ENCODE measurements around the gene BPIFB3. TPM values are rescaled to one million over a fixed set of nuclear protein-coding genes. Genes with fewer than 3 reads are reported as not detected.

BPIFB3 gene
- total and polyA plus RNA-seq, 12 donors: not detected

DNA sequence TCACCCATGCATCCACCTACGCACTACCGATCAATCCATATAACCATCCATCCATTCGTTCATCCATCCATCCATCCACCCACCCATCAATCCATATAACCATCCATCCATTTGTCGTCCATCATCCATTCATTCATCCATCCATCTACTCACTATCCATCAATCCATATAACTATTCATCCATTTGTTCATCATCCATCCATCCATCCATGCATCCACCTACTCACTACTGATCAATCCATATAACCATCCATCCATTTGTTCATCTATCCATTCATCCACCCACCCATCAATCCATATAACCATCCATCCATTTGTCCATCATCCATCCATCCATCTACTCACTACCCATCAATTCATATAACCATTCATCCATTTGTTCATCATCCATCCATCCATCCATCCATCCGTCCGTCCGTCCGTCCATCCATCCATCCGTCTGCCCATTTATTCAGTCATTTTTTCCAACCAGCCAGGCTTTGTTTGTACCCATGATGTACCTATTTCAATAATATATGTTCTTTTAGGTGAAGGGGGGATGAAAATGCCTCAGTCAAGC, 28.3 kb upstream of the BPIFB3 start:
- no peaks in the 10 kb centered on the region for H3K36me3 ChIP-seq (replicated peaks in 1 of 2)
- no peaks in the 10 kb centered on the region for H3K4me1 ChIP-seq (replicated peaks in 1 of 2)
- H3K27me3 ChIP-seq: no peaks in the 10 kb centered on the region
- TF ChIP-seq POLR2A (IDR thresholded peaks at IDR 0.05): no peak
- TF ChIP-seq CTCF (IDR thresholded peaks at IDR 0.05): no peak
- H3K27ac ChIP-seq: no peak overlapping the region
- intact Hi-C loops (cut with DNase I): no loop called here
- 44 to 84% (median 70%) methylated on average over 9 of the region's 9 CpGs for WGBS, 4 donors
- H3K4me3 ChIP-seq: no peak overlapping the region
- H3K9me3 ChIP-seq (replicated peaks in 1 of 3): no peaks in the 10 kb centered on the region
- DNase-seq: no peak

GRCh38 chr20:33026072-33026778, 27.5 kb upstream of the BPIFB3 start:
- WGBS, 4 donors: 62 to 81% (median 72%) methylated on average over 5 of the region's 5 CpGs
- Histone ChIP-seq H3K27me3 (no peaks in the 10 kb centered on the region), H3K36me3 (replicated peaks in 1 of 2) (no peaks in the 10 kb centered on the region), H3K4me3 (no peak overlapping the region), H3K27ac (no peak overlapping the region), H3K4me1 (replicated peaks in 1 of 2) (no peaks in the 10 kb centered on the region), H3K9me3 (replicated peaks in 1 of 3) (no peaks in the 10 kb centered on the region)
- no peak for TF ChIP-seq POLR2A (IDR thresholded peaks at IDR 0.05)
- TF ChIP-seq CTCF (IDR thresholded peaks at IDR 0.05): no peak
- intact Hi-C loops (cut with DNase I): no loop called here
- no peak for DNase-seq

DNA sequence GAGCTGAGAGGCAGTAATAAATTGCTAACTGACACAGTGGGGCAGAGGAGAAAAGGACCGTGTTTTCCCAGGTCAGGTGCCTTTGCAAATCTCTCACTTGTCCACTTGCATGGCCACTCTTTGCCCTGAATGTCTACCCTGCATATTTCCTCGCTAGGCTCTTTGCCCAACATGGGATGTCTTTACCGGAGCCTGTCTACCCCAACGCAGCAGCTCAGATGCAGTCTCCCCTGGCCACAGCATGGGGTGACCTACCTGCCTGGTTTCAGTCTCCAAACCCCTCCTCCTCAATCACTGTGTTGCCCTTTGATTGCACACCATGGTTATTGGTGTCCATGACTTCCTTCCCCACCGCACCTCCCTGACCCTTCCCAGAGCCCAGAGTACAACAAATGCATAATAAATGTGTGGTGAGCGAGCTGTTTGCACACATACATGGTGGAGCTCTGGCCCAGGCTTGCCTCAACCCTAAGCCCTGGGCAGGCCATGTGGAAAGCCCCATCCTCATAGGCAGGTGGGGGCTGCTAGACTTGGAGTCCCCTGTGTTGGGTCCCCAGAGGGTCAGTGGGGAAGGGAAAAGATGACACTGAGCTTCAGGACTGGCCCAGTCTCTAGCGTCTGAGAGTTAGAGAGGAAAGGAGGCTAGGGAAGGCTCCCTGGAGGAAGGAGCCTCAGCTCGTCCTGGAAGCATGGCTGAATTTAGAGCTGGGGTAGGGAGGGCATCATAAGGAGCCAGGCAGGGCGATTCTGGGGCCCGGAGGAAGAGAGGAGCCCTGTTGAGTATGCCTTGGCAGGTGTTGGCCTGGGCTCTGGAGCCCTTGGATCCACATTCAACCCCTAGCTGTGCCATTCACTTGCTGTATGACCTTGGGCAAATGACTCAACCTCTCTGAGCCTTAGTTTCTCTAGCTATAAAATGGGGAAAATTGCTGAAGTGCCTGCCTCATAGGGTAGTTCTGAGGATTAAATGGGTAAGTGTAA, 26.6 kb upstream of the BPIFB3 start:
- no peak for TF ChIP-seq CTCF (IDR thresholded peaks at IDR 0.05)
- no peak for TF ChIP-seq POLR2A (IDR thresholded peaks at IDR 0.05)
- Histone ChIP-seq H3K27me3 (no peaks in the 10 kb centered on the region), H3K9me3 (replicated peaks in 1 of 3) (no peaks in the 10 kb centered on the region), H3K4me1 (replicated peaks in 1 of 2) (no peaks in the 10 kb centered on the region), H3K4me3 (no peak overlapping the region), H3K36me3 (replicated peaks in 1 of 2) (no peaks in the 10 kb centered on the region), H3K27ac (no peak overlapping the region)
- no peak for DNase-seq
- WGBS, 4 donors: 73 to 77% (median 77%) methylated on average over 10 of the region's 10 CpGs
- intact Hi-C loops (cut with DNase I): no loop called here

Measured in adrenal gland (tissue), 12 donors.